Astrocyte of the hippocampus (primary cell): Measurements from ENCODE around the gene GZMM.

ENCODE experiments used
- DNase-seq: peaks from one replicate; pipeline ENCODE4 v3.0.0; 2011; ENCODE audit warnings: low read depth, low spot score

GZMM gene

GRCh38 chr19:512547-513365 is 31.1 kb upstream of the GZMM start:
- no peak for DNase-seq

GRCh38 chr19:513368-514165 is 30.3 kb upstream of the GZMM start:
- DNase-seq: no peak

GRCh38 chr19:514166-514663 is 29.6 kb upstream of the GZMM start:
- DNase-seq: no peak

- peak; percentile 49 for DNase-seq
These were observed 25.9 kb upstream of the GZMM start for GRCh38 chr19:517721-518597.

- DNase-seq: no peak
These were observed 25.1 kb upstream of the GZMM start for GRCh38 chr19:518598-519231.

- DNase-seq: no peak
These were observed 24.4 kb upstream of the GZMM start for GRCh38 chr19:519449-519865.

- no peak for DNase-seq
These were observed 21.1 kb upstream of the GZMM start for GRCh38 chr19:522726-523125.

GRCh38 chr19:524062-524674 is 19.7 kb upstream of the GZMM start:
- peak; percentile 35 for DNase-seq

- no peak for DNase-seq
These were observed 18.8 kb upstream of the GZMM start for GRCh38 chr19:525029-525428.

- no peak for DNase-seq
These were observed 17.9 kb upstream of the GZMM start for GRCh38 chr19:525857-526419.

- DNase-seq: no peak
These were observed 13.5 kb upstream of the GZMM start for GRCh38 chr19:530134-531008.

- DNase-seq: peak; percentile 97
These were observed 12.7 kb upstream of the GZMM start for GRCh38 chr19:531009-531752.

GRCh38 chr19:531753-532560 is 11.9 kb upstream of the GZMM start, which contains the start of gene CDC34:
CDC34 (plus strand) TSS chr19:531760; CDS start chr19:531932, 172 bp downstream.
- peak; percentile 38 for DNase-seq

- peak; percentile 83 for DNase-seq
These were observed 11.1 kb upstream of the GZMM start for GRCh38 chr19:532561-533363.

- peak; percentile 36 for DNase-seq
These were observed 10.3 kb upstream of the GZMM start for GRCh38 chr19:533364-534058.

- DNase-seq: no peak
These were observed 9.8 kb upstream of the GZMM start for GRCh38 chr19:534088-534487.
